Thoracic aorta (tissue), 2 donors: ENCODE data around the gene ZDHHC8. TPM values are rescaled to one million over a fixed set of nuclear protein-coding genes. Genes with fewer than 3 reads are reported as not detected.

Experiments used
- ATAC-seq: fragments of 150-250 bp; one replicate; pipeline ENCODE4 v1.8.0; 2017; ENCODE audit warnings: low read depth; ENCODE audit not compliant: insufficient number of reproducible peaks, low FRiP score
- DNase-seq: peaks from one replicate; pipeline ENCODE4 v3.0.0-alpha.2; 2020; ENCODE audit warnings: low spot score
- H3K27ac ChIP-seq, 2 donors: fragments of 200-600 bp; sonication (generic); 1 replicate in 1 of 2; 2 replicates in 1 of 2; pipeline ENCODE4 v1.5.1; 2016; ENCODE audit warnings: mild to moderate bottlenecking in 2 of 2, moderate library complexity in 2 of 2
- H3K27me3 ChIP-seq: fragments of 200-600 bp; sonication (generic); replicated peaks from 2 replicates; pipeline ENCODE4 v1.6.0; 2016; ENCODE audit warnings: mild to moderate bottlenecking; ENCODE audit not compliant: insufficient read depth
- H3K36me3 ChIP-seq: fragments of 200-600 bp; sonication (generic); one replicate; pipeline ENCODE4 v1.5.1; 2016
- H3K4me1 ChIP-seq, 2 donors: fragments of 200-600 bp; sonication (generic); 1 replicate in 1 of 2; 2 replicates in 1 of 2; pipeline versions ENCODE4 v1.5.1 to v1.6.0; 2016; ENCODE audit warnings: low read depth in 2 of 2, mild to moderate bottlenecking in 1 of 2; ENCODE audit not compliant: control insufficient read depth in 1 of 2
- H3K4me3 ChIP-seq: fragments of 200-600 bp; sonication (generic); 2 replicates; pipeline ENCODE4 v1.5.1; 2016; ENCODE audit warnings: mild to moderate bottlenecking
- H3K9me3 ChIP-seq: fragments of 200-600 bp; sonication (generic); 2 replicates; pipeline ENCODE4 v1.5.1; 2016
- CTCF ChIP-seq: fragments of 200-600 bp; sonication (generic); IDR thresholded peaks from one replicate; pipeline ENCODE4 v1.5.1; 2019; ENCODE audit warnings: antibody characterized with exemption
- total RNA-seq, 2 donors: library from RNA; depleted of rRNA; stranded (reverse); fragments of >200 nt; gene quantifications; one replicate each; pipeline versions ENCODE4 v1.1.0 to v1.2.3, GENCODE V29; 2016

ZDHHC8 gene
- total RNA-seq, 2 donors from 2014 or later: 14.8 to 49.8 TPM

- Histone ChIP-seq H3K9me3 (no peaks in the 10 kb centered on the region), H3K4me1 (no peaks in the 10 kb centered on the region), H3K36me3 (no peaks in the 10 kb centered on the region), H3K27ac (no peak overlapping the region), H3K4me3 (no peak overlapping the region), H3K27me3 (no peaks in the 10 kb centered on the region)
- TF ChIP-seq CTCF: no peak
- DNase-seq (no peak), ATAC-seq (no peak)
Observed at GRCh38 chr22:20147237-20147988, 15.8 kb downstream of the ZDHHC8 start.

GRCh38 chr22:20148414-20148813 is 16.8 kb downstream of the ZDHHC8 start:
- ATAC-seq (no peak), DNase-seq (no peak)
- Histone ChIP-seq H3K27ac (no peak overlapping the region), H3K4me3 (no peak overlapping the region), H3K9me3 (no peaks in the 10 kb centered on the region), H3K36me3 (no peaks in the 10 kb centered on the region), H3K4me1 (no peaks in the 10 kb centered on the region), H3K27me3 (no peaks in the 10 kb centered on the region)
- no peak for TF ChIP-seq CTCF

- no peak overlapping the region for H3K27ac ChIP-seq
- no peak overlapping the region for H3K4me3 ChIP-seq
- no peak for DNase-seq
- no peaks in the 10 kb centered on the region for H3K27me3 ChIP-seq
- no peak for TF ChIP-seq CTCF
- no peaks in the 10 kb centered on the region for H3K36me3 ChIP-seq
- H3K9me3 ChIP-seq: no peaks in the 10 kb centered on the region
- ATAC-seq: no peak
- no peaks in the 10 kb centered on the region for H3K4me1 ChIP-seq
Observed at GRCh38 chr22:20149257-20150250, 17.9 kb downstream of the ZDHHC8 start.

GRCh38 chr22:20150381-20151275 is 19.0 kb downstream of the ZDHHC8 start, which contains the start of gene CCDC188:
CCDC188 (minus strand) TSS chr22:20151055; CDS start chr22:20150986, 69 bp downstream.
- no peak for TF ChIP-seq CTCF
- Histone ChIP-seq H3K4me3 (no peak within 1 kb of the TSS), H3K9me3 (no peaks in the 10 kb centered on the region), H3K27me3 (no peaks in the 10 kb centered on the region), H3K4me1 (no peaks in the 10 kb centered on the region), H3K27ac (no peak within 1 kb of the TSS), H3K36me3 (no peaks in the 10 kb centered on the region)
- ATAC-seq (no peak), DNase-seq (no peak)
